Lower leg skin (tissue), 3 donors: ENCODE results near the gene CHIA.

Experiments used
- POLR2A ChIP-seq, 2 donors: fragments of 450-650 bp; IDR thresholded peaks; one replicate each; pipeline ENCODE4 v1.6.1; 2016 to 2017; ENCODE audit warnings: antibody characterized with exemption in 2 of 2, mild to moderate bottlenecking in 1 of 2, moderate library complexity in 1 of 2
- TF ChIP-seq, protein P1 (sequence below), 3 donors: fragments of 450-650 bp; IDR thresholded peaks; one replicate each; pipeline ENCODE4 v1.5.1; 2016; ENCODE audit warnings: antibody characterized with exemption in 3 of 3, mild to moderate bottlenecking in 3 of 3, moderate library complexity in 2 of 3

DNA sequence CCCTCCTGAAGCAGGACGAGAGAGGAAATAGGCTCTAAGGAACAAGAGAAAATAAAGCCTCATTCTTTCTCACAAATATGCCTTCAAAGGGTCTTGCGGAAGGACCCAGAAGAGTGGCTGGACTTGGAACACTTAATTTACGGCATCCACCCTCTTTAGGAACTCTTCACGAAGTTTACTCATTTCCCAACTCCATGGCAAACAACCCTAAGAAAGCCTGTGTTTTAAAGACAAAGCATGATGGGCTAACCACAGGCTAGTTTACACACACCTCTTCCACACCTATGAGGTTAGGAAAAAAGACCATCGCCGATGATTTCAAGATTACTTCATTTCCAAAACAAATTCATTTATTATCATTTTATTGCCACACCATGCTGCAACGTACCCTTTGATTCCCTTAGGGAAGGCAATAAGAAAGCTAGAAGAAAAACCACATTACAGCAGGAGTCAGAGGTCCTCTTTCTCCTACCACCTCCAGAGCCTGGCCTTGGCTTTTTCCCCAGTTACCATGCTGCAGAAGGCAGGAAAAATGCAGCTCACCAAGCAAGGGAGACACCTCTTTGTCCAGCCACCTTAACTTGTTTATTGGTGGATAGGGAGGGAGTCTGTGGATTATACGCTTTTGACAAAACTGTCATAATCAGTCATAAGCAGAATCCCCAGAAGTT lies 33.5 kb upstream of the CHIA start:
- TF ChIP-seq, protein P1, sequence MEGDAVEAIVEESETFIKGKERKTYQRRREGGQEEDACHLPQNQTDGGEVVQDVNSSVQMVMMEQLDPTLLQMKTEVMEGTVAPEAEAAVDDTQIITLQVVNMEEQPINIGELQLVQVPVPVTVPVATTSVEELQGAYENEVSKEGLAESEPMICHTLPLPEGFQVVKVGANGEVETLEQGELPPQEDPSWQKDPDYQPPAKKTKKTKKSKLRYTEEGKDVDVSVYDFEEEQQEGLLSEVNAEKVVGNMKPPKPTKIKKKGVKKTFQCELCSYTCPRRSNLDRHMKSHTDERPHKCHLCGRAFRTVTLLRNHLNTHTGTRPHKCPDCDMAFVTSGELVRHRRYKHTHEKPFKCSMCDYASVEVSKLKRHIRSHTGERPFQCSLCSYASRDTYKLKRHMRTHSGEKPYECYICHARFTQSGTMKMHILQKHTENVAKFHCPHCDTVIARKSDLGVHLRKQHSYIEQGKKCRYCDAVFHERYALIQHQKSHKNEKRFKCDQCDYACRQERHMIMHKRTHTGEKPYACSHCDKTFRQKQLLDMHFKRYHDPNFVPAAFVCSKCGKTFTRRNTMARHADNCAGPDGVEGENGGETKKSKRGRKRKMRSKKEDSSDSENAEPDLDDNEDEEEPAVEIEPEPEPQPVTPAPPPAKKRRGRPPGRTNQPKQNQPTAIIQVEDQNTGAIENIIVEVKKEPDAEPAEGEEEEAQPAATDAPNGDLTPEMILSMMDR (IDR thresholded peaks at IDR 0.05): no peak
- TF ChIP-seq POLR2A (IDR thresholded peaks at IDR 0.05): no peak
